A204.1 (cell line): ENCODE results near the gene ASB18.

ENCODE experiments used
- FAIRE-seq: peaks from 2 replicates; lab custom pipeline; 2012; peaks lifted over from hg19 to GRCh38; lab: Jason Lieb, UNC

ASB18 gene

DNA sequence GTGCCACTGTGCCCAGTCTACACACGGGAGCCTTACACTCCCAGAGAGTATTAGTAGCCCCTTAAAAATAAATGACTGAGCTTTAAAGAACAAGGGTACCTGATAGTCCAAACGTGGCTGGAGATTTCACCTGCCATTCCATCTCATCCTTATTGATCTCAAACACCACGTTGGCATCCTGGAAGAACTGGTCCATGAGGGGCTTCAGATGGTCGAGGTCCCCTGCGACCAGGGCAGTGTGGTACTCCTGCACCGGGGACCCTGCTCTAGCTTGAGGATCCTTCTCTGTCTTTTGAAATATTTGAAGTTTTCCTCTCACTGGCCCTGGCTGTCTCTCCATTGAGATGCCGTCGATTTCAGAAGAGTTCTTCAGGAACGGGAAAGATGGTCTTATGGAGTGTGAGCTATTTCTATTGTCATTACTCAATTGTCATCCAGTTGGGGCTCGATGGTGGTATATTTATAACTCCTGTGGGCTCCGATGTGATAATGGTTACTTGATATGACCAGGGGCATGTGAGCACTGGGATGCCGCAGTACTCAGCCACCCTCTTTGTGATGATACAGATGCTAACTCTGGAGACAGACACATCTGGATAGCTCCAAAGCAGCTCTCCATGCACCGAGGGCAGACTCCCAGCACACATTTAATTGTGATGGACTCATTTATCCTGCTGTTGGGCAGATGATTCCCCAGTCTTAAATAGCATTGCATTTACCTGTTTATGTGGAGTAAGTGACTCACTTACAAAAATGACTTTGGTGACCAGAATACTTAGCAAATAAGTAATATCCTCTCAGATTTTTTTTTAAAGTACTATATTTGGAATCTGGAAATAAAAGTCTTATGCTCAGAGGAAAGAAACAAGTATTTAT lies 22.8 kb downstream of the ASB18 start:
- FAIRE-seq, result no peak

DNA sequence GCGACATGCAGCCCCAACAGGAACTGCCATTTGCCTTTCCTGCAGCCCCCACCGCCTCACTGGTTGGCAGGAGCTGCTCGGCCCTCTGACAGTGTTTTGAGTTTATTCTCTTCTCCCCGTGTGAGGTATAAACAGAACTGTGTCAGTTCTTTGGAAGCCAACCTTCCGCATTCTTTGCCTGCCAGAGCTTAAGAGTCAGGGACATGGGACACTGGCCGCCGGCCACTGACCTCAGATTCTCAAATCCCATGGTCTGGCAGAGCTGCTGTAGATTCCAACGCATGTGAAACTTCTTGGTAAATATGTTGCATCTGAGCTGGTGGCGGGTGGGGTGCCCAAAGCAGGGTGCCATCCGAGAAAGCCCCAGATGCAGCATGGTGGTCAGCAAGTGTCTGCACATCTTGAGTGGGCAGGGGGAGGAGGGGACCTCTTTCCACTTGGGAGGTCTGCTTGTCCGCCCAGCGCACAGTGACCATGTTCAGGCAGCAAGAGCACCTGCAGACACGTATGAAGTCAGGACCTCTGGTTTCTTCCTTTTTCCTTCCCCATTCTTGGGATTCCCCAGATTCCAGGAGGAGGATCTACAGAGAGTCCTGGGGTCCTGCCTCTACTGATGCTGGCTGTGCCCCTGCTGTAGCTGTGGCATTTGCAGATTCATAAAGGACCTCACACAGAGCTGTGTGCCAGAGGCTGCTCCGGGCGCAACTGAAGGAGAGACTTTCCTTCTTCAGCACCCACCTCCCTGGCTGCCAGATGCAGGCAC lies 23.8 kb downstream of the ASB18 start:
- no peak for FAIRE-seq

DNA sequence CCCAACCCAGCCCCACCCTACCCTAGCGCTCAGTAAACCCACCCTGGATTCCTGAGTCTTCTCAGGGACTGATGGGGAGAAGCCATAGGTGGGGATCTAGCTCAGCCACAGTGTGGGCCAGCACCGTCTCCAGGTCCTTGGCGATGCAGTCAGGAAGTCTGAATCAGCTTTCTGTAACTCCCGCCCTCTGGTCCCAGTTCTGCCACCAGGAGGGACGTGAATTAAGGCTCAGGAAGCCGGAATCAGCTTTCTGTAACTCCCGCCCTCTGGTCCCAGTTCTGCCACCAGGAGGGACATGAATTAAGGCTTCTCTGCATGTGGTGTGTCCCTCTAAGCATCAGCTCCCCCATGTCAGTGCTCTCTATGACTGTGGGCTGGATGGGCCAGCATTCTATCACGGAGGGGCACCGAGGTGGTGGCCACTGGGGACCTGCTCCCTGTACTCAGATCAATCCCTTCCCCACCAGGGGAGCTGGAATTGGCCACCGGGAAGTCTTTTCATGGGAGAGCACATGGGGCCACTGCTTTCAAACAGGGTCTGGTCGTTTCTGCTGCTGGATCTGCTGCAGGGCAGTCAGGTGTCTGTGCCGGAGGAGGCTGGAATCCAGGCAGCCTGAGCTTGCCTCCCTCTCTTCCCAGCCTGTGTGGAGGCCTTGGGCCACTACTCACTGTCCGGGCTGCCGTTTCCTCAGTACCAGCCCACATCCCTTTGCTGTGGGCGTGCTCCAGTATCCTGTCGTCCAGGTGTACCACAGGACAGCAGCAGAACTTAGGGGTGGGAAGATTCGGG lies 24.7 kb downstream of the ASB18 start:
- no peak for FAIRE-seq

DNA sequence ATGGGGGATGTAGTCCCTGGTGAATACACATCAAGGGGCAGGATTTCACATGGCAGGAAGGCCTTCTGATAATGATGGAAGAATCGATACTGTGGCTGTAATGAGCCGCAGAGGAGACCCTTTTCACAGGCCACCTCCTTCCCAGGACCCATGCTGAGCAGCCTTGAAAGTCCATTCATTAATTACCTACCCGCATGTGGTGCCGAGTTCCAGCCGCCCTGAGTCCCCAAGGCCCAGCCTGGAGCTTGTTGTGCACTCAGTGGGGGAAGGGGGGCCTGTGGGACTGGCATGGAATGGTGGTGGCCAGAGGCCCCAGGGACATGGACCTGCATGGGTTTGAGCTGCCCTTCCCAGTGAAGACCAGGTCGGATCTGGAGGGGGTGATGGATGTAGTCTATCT lies 25.5 kb downstream of the ASB18 start:
- FAIRE-seq, result no peak

DNA sequence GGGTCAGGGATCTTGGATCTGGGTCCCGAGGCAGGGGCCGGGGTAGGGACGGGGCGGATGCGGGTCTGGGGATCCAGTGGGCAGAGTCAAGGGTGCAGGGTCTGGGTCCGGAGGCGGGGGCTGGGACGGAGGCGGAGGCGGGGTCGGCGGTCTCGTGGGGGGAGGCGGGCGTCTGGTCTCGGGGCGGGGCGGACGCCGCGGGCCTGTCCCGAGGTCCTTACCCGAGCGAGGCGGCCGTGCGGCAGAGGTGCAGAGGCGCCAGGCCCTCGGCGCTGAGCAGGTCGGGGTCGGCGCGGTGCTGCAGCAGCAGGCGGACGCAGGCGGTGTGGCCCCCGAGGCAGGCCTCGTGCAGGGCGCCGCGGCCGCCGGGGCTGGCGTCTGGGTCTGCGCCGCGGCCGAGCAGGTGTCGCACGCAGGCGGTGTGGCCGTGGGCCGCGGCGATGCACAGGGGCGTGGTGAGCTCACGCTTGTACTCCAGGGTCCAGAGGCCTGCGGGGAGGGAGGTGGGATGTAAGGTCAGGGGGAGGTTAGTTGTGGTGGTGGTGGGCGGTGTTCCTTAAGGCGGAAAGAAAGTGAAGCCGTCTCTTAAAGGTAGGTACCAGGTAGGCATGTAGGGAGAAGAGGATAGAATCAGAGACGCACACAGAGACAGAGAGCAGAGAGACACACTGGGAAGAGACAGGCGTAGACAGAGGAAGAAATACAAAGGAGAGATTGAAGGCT lies 26.6 kb downstream of the ASB18 start:
- no peak for FAIRE-seq

DNA sequence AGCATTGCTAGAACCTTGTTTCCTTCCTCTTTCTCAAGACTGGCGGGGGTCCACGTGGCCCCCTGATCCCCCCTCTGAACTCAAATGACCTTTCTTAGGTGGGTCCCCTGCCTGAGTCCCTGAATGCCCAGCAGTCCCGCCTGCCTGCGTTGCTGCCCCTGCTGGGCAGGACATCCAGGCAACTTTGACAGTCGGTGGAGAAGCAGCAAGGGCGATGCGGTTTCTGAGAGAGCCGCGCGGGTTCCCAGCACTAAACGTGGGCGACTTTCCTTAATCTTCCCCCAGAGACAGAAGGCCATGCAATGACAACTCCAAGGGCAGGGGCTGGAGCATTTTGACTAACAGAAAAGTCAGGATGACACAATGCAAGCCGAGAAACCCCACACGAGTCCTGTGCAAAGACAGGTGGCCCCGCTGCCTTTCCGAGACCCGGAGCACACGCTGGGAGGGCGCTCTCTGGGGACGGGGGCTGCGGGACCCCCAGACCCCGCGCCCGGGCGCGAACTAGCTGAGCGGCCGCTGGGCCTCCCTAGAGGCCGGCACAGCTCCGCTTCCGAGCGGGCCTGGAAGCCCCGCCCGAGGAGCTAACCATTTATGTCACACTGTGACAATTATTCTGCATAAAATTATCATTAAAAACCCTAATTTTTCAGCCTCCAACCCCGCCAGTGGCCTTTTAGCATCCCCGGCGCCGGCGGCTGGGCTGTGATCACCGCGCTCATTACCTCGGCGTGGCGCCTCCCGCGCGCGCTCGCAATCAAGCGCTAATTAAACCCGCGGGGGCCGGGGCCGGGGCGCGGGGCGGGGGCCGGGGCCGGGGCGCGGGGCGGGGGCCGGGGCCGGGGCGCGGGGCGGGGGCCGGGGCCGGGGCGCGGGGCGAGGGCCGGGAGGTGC lies 27.4 kb downstream of the ASB18 start:
- no peak for FAIRE-seq

DNA sequence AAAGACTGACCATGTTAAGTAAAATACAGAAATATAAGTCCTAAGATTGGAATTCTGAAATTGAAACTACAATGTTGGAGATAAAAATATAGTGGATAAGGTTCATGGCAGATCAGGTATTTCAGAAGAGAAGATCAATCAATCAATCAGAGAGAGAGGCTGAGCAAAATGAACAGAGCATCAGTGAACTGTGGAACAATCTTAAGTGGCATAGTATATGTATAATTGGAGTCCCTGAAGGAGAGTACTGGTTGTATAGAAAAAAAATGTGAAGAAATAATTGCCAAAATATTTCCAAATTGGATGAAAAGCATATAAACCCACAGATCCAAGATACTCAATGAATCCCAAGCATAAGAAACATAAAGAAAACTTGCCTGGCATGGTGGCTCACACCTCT lies 35.0 kb downstream of the ASB18 start:
- no peak for FAIRE-seq

DNA sequence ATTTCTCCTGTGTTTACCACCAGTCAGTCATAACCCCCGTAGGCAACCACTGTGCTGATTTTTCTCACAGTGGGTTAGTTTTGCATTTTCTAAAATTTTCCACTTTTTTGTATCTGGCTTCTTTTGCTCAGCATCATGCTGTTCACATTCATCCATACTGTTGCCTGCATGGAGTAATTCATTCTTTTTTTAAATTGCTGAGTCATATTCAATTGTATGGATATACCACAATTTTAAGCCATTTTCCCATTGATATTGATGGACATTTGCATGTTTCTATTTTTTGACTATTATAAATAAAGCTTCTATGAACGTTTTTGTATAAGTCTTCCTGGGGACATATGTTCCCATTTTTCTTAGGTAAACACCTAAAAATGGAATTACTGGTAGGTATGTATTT lies 40.5 kb downstream of the ASB18 start:
- FAIRE-seq, result no peak

DNA sequence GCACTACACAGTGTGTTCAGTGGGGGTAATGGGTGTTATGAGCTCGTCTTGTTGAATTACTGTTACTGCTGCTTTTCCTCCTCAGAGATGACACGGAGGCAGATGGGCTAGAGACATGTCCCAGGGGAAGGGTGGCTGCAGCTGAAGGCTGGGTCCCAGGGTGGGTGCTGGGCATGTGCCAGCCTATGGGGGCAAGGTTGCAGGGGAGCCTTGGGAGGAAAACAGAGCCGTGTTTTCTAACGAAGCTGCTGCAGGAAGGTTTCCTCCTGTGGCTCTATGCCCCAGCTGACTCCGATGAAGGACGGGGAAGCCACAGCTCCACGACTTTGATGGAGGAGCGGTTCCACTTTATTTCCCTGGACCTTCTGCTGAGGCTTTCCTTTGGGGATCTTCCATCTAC lies 42.4 kb downstream of the ASB18 start:
- FAIRE-seq, result no peak

DNA sequence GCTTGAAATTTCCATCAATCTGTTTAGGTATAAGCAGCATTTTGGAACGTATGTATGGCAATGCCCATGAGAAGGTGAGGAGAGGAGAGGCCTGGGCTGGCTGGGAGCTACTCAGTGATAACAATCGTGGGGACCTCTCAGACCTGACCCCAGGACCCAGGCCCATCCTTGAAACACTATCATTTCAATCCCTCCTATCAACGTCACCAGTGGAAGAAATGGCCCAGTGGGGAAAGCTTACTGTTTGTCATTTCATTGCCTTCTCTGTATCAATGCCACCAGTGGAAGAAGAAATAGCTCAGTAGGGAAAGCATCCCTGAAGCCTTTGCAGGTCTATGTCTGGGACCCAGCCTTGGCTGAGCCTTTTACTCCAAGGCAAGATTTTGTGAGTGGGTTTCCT lies 44.8 kb downstream of the ASB18 start:
- FAIRE-seq, result no peak

DNA sequence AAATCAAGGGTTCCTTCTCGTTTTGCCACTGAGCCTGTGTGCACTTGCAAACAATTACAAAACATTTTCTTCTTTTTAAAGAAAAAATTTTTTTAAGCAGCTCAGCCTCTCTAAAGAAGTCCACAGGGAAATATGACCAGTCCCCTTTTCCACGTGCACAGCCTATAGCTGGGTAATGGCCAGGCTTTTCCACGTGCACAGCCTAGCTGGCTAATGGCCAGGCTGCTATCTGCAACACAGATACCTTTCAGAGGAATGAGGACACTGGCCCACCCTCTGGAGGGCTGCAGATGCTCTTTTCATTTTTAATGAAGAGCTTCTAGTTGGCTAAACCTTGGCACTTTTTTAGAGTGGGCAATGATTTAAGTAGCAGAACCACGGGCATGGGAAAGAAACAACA lies 46.3 kb downstream of the ASB18 start:
- FAIRE-seq, result no peak

DNA sequence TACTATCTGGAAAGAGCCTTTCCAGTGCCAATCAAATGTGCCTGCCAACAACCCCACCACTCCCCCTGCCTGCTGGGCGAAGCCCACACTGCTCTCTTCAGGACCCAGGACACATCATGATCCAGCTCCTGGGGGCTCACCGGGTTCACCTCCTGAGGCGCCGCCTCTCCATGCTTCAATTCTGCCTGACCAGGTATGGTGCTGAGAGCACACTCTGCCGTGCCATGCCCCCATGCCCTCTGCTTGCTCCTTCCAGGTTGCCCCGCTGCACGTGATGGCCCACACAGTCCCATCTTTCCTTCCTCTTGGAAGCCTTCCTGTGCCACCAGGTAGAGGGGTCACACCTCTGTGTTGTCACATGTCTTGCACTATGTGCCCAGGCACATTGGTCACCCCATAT lies 47.5 kb downstream of the ASB18 start:
- FAIRE-seq, result no peak

DNA sequence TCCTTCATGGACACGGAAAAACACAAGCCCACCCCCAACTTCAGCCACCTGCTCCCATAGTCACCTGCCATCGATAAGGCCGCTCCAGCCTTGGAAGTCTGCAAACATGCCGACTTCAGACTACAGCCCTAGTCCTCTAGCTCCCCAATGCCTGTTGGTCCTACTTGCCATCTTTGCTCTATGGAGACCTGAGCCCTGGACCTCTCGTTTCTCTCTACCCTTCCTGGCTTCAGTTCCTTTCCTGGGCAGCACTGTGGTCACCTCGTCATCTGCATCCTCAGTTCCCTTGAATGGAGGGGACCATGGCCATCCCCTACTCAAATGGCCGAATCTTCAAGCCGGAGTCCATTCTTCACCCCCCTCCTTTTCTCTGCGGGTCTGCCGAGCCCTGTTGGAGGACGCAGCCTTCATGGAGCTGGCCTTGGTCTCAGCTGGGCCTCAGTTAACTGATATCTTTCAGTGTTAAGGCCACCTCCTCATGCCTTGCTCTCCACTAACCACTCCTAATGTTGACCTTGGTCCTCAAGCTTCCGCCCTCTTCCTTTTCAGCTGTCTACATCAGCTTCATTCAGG lies 48.4 kb downstream of the ASB18 start:
- FAIRE-seq, result no peak

DNA sequence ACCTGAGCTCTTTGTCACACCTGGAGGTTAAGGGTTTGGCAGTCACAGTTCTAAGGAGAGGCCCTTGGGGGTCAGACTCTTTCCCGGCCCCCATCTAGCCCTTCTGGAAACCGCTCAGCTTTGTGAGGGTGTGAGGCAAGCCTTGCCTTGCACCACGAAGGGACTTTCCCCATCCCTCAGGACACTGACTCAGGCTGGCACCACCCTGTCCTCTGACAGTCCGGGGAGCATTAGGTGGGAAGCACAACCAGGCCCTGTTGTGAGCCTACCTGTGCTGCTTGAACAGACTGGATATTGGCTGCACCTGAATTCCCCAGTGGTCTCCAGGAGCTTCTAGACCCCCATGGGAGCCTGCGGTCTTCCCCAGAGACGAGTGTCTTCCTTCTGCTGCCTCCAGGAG lies 49.0 kb downstream of the ASB18 start:
- no peak for FAIRE-seq

DNA sequence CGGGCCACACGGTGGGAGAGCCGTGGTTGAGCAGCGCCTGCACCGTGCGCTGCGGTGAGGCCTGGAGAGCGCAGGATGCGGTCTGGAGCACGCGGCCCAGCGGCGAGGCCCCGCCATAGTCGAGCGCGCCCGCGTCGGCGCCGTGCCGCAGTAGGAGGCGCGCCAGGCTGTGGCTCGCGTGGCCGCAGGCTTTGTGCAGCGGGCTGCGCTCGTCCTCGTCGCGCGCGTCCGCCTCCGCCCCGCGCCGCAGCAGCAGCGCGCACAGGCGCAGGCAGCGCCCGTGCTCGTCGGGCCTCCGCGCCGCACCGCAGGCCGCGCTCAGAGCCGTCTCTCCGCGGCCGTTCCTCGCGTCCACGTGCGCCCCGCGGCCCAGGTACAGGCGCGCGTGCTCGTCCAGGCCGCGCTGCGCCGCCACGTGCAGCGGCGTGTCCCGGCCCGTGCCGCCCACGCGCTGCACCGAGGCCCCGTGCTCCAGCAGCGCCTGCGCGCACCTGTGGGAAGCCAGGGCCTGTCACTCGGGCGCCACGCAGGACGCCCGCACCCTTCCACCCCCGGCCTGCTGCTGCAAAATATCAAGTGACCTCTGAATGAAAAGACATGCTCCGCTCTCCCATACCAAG lies 49.7 kb downstream of the ASB18 start:
- no peak for FAIRE-seq

DNA sequence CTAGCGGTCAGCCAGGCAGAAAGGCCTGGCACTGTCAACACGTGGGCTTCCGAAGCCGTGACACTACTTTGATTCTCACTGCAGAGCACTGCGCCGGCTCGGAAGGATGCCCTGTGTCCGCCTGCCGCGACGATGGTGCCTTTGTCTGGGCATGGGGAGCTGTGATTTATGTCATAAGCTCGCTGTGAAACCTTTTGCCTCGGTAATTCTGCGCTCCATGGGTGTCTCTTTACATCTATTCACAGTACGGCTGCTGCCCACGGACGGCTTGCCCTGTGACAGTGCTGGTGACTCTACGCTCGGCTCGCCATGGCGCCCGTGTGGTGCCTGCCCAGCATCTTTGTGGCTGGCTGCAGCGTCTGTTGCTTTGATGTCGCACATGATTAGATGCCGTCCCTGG lies 52.9 kb downstream of the ASB18 start:
- no peak for FAIRE-seq

DNA sequence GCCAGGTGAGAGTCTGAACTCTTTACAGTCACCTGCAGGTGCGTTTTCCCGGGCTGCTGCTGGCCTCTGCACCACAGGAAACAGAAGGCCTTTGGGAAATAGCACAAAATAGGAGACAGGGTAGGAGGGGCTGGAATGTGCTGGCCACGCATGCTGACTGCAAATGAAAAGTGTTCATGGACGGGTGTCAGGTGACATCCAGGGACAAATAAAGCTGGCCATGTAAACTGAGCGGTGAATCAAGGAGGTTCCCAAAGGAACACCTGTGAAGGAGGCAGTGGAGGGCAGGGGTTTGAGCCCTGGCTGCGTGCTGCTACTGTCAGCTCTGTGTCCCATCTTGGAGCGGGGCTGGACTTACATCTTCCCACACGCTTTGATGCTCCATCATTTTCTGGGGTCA lies 53.7 kb downstream of the ASB18 start:
- FAIRE-seq, result no peak

DNA sequence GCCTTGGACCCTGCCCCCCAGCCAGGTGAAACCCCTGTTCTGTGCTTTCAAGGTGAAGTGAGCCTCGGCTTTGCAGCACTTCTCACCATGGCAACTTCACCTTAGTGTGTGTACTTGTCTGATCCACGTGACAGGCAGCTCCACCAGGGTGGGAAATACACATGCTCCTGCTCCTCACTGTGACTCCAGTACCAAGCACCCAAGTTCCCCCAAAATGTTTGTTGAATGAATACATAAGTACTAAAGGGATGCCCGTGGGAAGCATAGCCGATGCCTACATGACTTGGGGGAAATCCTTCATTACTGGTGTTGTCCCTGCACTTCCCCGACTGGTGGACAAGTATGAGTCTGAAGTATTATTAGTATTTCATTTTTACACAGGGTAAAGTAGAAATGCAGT lies 54.2 kb downstream of the ASB18 start:
- no peak for FAIRE-seq

DNA sequence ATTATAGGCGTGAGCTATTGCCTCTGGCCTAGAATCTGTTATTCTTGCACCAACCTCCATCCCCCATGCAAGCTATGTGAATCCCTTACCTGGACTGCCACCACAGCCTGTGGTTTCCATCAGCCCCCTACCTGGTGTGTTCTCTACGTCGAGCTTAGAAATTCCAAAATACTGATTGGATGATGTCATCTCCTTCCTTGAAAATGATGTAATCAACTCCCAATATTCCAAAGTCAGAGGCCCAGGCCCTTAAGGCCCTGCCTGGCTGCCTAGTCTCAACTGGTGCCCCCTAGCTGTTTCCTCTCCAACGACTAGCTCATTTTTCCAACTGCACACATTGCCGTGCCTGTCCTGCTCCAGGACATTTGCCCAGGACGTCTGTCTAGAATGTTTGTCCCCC lies 54.7 kb downstream of the ASB18 start:
- FAIRE-seq, result no peak
